Neural progenitor cell (in vitro differentiated cells): ENCODE results near the gene SFMBT2. TPM values are rescaled to one million over a fixed set of nuclear protein-coding genes. Genes with fewer than 3 reads are reported as not detected.

Experiments
- DNase-seq: peaks from one replicate; pipeline ENCODE4 v3.0.0-alpha.2; 2016; ENCODE audit warnings: low spot score
- H2AFZ ChIP-seq: fragments of 200-600 bp; sonication (generic); replicated peaks from 2 replicates; pipeline ENCODE4 v1.6.1; 2016; ENCODE audit warnings: antibody characterized with exemption
- H3F3A ChIP-seq: fragments of 200-600 bp; sonication (generic); 2 replicates; pipeline ENCODE4 v1.6.1; 2016; ENCODE audit warnings: antibody characterized with exemption, low read depth
- H3K27ac ChIP-seq: fragments of 200-600 bp; sonication (generic); 2 replicates; pipeline ENCODE4 v1.5.1; 2016; ENCODE audit warnings: mild to moderate bottlenecking
- H3K27me3 ChIP-seq: fragments of 200-600 bp; sonication (generic); 2 replicates; pipeline ENCODE4 v1.6.1; 2016; ENCODE audit warnings: mild to moderate bottlenecking, moderate library complexity
- H3K36me3 ChIP-seq: fragments of 200-600 bp; sonication (generic); 2 replicates; pipeline ENCODE4 v1.5.1; 2016
- H3K4me1 ChIP-seq: fragments of 200-600 bp; sonication (generic); 2 replicates; pipeline ENCODE4 v1.6.1; 2016; ENCODE audit warnings: mixed run types
- H3K4me2 ChIP-seq: fragments of 200-600 bp; sonication (generic); 2 replicates; pipeline ENCODE4 v1.6.1; 2016
- H3K4me3 ChIP-seq: fragments of 200-600 bp; sonication (generic); 2 replicates; pipeline ENCODE4 v1.5.1; 2016
- H3K79me2 ChIP-seq: fragments of 200-600 bp; sonication (generic); 2 replicates; pipeline ENCODE4 v1.6.1; 2016; ENCODE audit warnings: low read depth
- H3K9ac ChIP-seq: fragments of 200-600 bp; sonication (generic); 2 replicates; pipeline ENCODE4 v1.6.1; 2016
- H3K9me3 ChIP-seq: fragments of 200-600 bp; sonication (generic); 2 replicates; pipeline ENCODE4 v1.5.1; 2016; ENCODE audit warnings: low read depth
- H4K20me1 ChIP-seq: fragments of 200-600 bp; sonication (generic); 2 replicates; pipeline ENCODE4 v1.6.1; 2016; ENCODE audit warnings: low read depth
- H3K27ac Mint-ChIP-seq: 3 replicates; pipeline ENCODE4 v1.8.0; 2021; ENCODE audit warnings: mixed read lengths
- H3K27me3 Mint-ChIP-seq: 2 replicates; pipeline ENCODE4 v1.8.0; 2022; ENCODE audit warnings: low read depth, mild to moderate bottlenecking, inconsistent platforms, moderate library complexity, mixed read lengths; ENCODE audit not compliant: insufficient read depth
- H3K36me3 Mint-ChIP-seq: 3 replicates; pipeline ENCODE4 v1.8.0; 2021; ENCODE audit warnings: mixed read lengths
- H3K4me1 Mint-ChIP-seq: 3 replicates; pipeline ENCODE4 v1.8.0; 2021; ENCODE audit warnings: mixed read lengths
- H3K4me3 Mint-ChIP-seq: 3 replicates; pipeline ENCODE4 v1.8.0; 2021; ENCODE audit warnings: mild to moderate bottlenecking, moderate library complexity, mixed read lengths
- H3K9me3 Mint-ChIP-seq: 3 replicates; pipeline ENCODE4 v1.8.0; 2020; ENCODE audit warnings: mixed read lengths
- EZH2 ChIP-seq: fragments of 200-600 bp; sonication (generic); IDR thresholded peaks from 2 replicates; pipeline ENCODE4 v1.6.1; 2017; ENCODE audit warnings: antibody characterized with exemption, mild to moderate bottlenecking, moderate library complexity
- EZH2phosphoT487 ChIP-seq: fragments of 200-600 bp; sonication (generic); IDR thresholded peaks from 2 replicates; pipeline ENCODE4 v1.6.1; 2017; ENCODE audit warnings: antibody characterized with exemption
- total RNA-seq: library from RNA; depleted of rRNA; stranded (reverse); fragments of >200 nt; gene quantifications from 2 replicates; pipeline ENCODE4 v1.2.3, GENCODE V29; 2015; ENCODE audit warnings: low replicate concordance
- TF ChIP-seq, protein P1 (sequence below): fragments of 200-600 bp; sonication (generic); IDR thresholded peaks from 2 replicates; pipeline ENCODE4 v1.5.1; 2017; ENCODE audit warnings: antibody characterized with exemption, mild to moderate bottlenecking

The SFMBT2 gene
- total RNA-seq, 1 donor from 2014 or later = 1.8 TPM

- H3K9me3 Mint-ChIP-seq = peaks cover 3% of the 10 kb centered on the region
- no peaks in the 10 kb centered on the region for H3F3A ChIP-seq
- H3K27ac ChIP-seq = no peak overlapping the region
- no peaks in the 10 kb centered on the region for H3K36me3 Mint-ChIP-seq
- no peaks in the 10 kb centered on the region for H3K36me3 ChIP-seq
- DNase-seq = peak; percentile 7
- peaks cover 3% of the 10 kb centered on the region for H3K27me3 Mint-ChIP-seq
- H3K4me3 ChIP-seq = no peak overlapping the region
- H3K4me3 Mint-ChIP-seq = no peak overlapping the region
- no peak overlapping the region for H2AFZ ChIP-seq
- peaks cover 9% of the 10 kb centered on the region for H3K4me1 Mint-ChIP-seq
- H3K27me3 ChIP-seq = no peaks in the 10 kb centered on the region
- H4K20me1 ChIP-seq = no peaks in the 10 kb centered on the region
- no peak overlapping the region for H3K9ac ChIP-seq
- H3K27ac Mint-ChIP-seq = no peak overlapping the region
- TF ChIP-seq EZH2 = no peak
- no peak for TF ChIP-seq EZH2phosphoT487
- TF ChIP-seq, protein P1, sequence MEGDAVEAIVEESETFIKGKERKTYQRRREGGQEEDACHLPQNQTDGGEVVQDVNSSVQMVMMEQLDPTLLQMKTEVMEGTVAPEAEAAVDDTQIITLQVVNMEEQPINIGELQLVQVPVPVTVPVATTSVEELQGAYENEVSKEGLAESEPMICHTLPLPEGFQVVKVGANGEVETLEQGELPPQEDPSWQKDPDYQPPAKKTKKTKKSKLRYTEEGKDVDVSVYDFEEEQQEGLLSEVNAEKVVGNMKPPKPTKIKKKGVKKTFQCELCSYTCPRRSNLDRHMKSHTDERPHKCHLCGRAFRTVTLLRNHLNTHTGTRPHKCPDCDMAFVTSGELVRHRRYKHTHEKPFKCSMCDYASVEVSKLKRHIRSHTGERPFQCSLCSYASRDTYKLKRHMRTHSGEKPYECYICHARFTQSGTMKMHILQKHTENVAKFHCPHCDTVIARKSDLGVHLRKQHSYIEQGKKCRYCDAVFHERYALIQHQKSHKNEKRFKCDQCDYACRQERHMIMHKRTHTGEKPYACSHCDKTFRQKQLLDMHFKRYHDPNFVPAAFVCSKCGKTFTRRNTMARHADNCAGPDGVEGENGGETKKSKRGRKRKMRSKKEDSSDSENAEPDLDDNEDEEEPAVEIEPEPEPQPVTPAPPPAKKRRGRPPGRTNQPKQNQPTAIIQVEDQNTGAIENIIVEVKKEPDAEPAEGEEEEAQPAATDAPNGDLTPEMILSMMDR = no peak
- H3K4me1 ChIP-seq = peaks cover 6% of the 10 kb centered on the region
- peak overlapping the region; percentile 26 for H3K4me2 ChIP-seq
- no peaks in the 10 kb centered on the region for H3K79me2 ChIP-seq
- H3K9me3 ChIP-seq = no peaks in the 10 kb centered on the region
Observed at GRCh38 chr10:7423521-7423920, 12.7 kb upstream of the SFMBT2 start.

GRCh38 chr10:7421526-7421925 is 10.7 kb upstream of the SFMBT2 start:
- Histone ChIP-seq H3K27me3 (no peaks in the 10 kb centered on the region), H3K27ac (no peak overlapping the region), H2AFZ (no peak overlapping the region), H3K4me3 (no peak overlapping the region), H3K4me1 (peaks cover 6% of the 10 kb centered on the region), H3K9me3 (no peaks in the 10 kb centered on the region), H3K36me3 (no peaks in the 10 kb centered on the region), H4K20me1 (no peaks in the 10 kb centered on the region), H3K4me2 (no peak overlapping the region), H3K79me2 (no peaks in the 10 kb centered on the region), H3F3A (no peaks in the 10 kb centered on the region), H3K9ac (no peak overlapping the region)
- no peak for DNase-seq
- Mint-ChIP-seq H3K36me3 (no peaks in the 10 kb centered on the region), H3K4me1 (peaks cover 9% of the 10 kb centered on the region), H3K4me3 (no peak overlapping the region), H3K27me3 (peaks cover 3% of the 10 kb centered on the region), H3K9me3 (peaks cover 3% of the 10 kb centered on the region), H3K27ac (no peak overlapping the region)
- TF ChIP-seq EZH2phosphoT487 = no peak
- no peak for TF ChIP-seq EZH2
- TF ChIP-seq, protein P1 = no peak

DNA sequence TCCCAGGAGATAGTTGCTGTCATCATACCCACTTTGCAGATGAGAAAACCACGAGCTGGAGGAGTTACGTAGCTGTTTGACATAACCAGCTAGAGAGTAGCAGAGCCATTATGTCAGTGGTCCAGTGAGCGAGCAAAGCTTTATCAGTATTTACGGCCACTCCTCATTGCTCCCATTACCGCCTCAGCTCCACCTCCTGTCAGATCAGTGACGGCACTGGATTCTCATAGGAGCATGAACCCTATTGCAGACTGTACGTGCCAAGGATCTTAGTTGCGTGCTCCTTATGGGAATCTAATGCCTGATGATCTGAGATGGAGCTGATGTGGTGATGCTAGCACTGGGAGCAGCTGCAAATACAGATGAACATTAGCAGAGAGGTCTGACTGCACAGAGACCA is 9.2 kb upstream of the SFMBT2 start:
- Mint-ChIP-seq H3K36me3 (no peaks in the 10 kb centered on the region), H3K4me3 (no peak overlapping the region), H3K4me1 (peaks cover 9% of the 10 kb centered on the region), H3K27ac (no peak overlapping the region), H3K27me3 (peaks cover 3% of the 10 kb centered on the region), H3K9me3 (peaks cover 3% of the 10 kb centered on the region)
- Histone ChIP-seq H3K27ac (no peak overlapping the region), H4K20me1 (no peaks in the 10 kb centered on the region), H3K4me3 (no peak overlapping the region), H3K4me1 (peaks cover 6% of the 10 kb centered on the region), H3F3A (no peaks in the 10 kb centered on the region), H3K9ac (no peak overlapping the region), H3K36me3 (no peaks in the 10 kb centered on the region), H3K9me3 (no peaks in the 10 kb centered on the region), H2AFZ (no peak overlapping the region), H3K4me2 (no peak overlapping the region), H3K27me3 (peaks cover 6% of the 10 kb centered on the region), H3K79me2 (no peaks in the 10 kb centered on the region)
- no peak for DNase-seq
- TF ChIP-seq EZH2phosphoT487 = no peak
- TF ChIP-seq EZH2 = no peak
- TF ChIP-seq, protein P1 = no peak
